Stomach (tissue), 4 donors: ENCODE results near the gene CTNND2.

Experiments
- POLR2A ChIP-seq, 4 donors: fragments of 450-650 bp; IDR thresholded peaks; one replicate each; pipeline ENCODE4 v1.6.1; 2016; ENCODE audit warnings: antibody characterized with exemption in 4 of 4, control low read depth in 2 of 4, mild to moderate bottlenecking in 1 of 4, moderate library complexity in 1 of 4
- POLR2AphosphoS5 ChIP-seq, 3 donors: sonication (generic); formaldehyde crosslinking; IDR thresholded peaks; one replicate each; pipeline ENCODE4 v1.6.1; 2016; ENCODE audit warnings: antibody characterized with exemption in 3 of 3
- TF ChIP-seq, protein P1 (sequence below), 7 experiments: fragments of 450-650 bp in 4 of 7; fragments of 200-600 bp in 3 of 7; sonication (generic) in 3 of 7; IDR thresholded peaks; one replicate each; pipeline ENCODE4 v1.5.1; 2016 to 2019; ENCODE audit warnings: antibody characterized with exemption in 7 of 7, control low read depth in 2 of 7, mild to moderate bottlenecking in 1 of 7

DNA sequence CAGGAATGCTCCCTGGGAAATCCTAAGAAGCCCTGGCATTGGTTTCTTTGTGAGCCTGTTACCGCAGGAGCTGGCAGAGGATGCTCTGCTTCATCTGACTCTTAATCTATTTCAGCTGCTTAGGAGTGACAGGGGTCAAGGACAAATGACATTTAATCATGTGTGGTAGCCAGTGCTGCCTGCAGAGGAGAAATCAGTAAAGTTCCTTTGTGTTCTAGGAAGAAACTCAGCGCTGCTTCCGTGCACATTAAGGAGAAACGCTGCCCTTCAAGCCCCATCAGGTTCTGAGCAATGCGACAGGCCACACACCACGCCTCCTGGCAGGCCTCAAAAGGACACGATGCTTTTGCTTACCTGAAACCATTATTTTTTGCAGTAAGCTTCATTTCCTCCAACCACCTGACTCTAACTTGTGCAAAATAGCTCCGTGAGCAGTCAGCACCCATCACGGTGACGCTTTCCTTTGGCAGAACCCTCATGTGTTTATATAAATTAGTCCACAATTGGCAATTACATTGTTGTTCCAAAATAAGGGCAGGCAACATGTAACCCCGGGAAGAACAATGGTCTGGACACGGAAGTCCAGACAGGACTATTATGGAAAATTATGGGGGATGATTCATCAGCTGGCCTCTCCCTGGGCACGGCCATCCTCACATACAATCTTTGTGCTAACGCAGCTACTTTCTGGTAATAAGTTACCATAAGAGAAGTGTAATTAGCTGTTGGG lies 755.3 kb downstream of the CTNND2 start:
- TF ChIP-seq, protein P1, sequence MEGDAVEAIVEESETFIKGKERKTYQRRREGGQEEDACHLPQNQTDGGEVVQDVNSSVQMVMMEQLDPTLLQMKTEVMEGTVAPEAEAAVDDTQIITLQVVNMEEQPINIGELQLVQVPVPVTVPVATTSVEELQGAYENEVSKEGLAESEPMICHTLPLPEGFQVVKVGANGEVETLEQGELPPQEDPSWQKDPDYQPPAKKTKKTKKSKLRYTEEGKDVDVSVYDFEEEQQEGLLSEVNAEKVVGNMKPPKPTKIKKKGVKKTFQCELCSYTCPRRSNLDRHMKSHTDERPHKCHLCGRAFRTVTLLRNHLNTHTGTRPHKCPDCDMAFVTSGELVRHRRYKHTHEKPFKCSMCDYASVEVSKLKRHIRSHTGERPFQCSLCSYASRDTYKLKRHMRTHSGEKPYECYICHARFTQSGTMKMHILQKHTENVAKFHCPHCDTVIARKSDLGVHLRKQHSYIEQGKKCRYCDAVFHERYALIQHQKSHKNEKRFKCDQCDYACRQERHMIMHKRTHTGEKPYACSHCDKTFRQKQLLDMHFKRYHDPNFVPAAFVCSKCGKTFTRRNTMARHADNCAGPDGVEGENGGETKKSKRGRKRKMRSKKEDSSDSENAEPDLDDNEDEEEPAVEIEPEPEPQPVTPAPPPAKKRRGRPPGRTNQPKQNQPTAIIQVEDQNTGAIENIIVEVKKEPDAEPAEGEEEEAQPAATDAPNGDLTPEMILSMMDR (IDR thresholded peaks at IDR 0.05), result no peak
- TF ChIP-seq POLR2A (IDR thresholded peaks at IDR 0.05) (no peak), POLR2AphosphoS5 (IDR thresholded peaks at IDR 0.05) (no peak)
